ENCODE data around the gene KCNG2.

The KCNG2 gene

DNA sequence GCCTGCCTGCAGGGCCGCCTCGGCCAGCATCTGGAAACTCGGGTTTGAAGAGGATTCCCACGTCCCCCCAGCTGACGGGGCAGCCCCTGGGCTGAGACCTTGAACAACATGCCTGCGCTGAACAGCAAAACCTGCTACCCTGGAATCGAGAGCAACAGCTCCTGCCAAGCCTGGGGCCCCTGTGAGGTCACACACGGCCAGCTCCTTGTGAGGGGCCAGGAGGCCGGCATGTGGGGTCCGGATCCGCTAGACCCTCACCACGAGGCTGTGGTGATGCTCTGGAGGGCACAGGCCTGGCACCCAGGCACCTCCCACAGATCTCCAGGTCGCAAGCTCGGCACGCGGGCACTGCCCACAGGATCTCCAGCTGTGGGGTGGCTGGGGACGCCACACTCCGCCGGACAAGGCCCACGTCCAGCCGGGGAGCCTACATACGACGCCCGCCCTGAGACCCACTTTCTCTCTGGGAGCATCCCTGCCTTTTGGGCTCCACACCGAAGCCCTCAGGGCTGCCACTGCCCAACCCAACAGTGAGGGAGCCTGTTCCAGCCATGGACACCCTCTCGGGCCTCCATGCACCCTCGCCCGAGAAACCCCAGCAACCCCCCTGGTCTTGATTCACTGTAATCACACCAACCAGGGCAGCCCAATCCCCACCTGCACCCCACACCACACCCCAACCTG lies 119.6 kb downstream of the KCNG2 start:
- DNase-seq (ENCODE audit: extremely low read depth in 1 of 2, low read depth in 1 of 2): no peak

GRCh38 chr18:79917853-79918614 lies 120.3 kb downstream of the KCNG2 start:
- no peak for DNase-seq (ENCODE audit: extremely low read depth in 1 of 2, low read depth in 1 of 2)

- no peak for DNase-seq (ENCODE audit: extremely low read depth in 1 of 2, low read depth in 1 of 2)
These were observed 120.9 kb downstream of the KCNG2 start for GRCh38 chr18:79918615-79919011.

- no peak for DNase-seq (ENCODE audit: extremely low read depth in 1 of 2, low read depth in 1 of 2)
These were observed 121.4 kb downstream of the KCNG2 start for GRCh38 chr18:79919089-79919488.

DNA sequence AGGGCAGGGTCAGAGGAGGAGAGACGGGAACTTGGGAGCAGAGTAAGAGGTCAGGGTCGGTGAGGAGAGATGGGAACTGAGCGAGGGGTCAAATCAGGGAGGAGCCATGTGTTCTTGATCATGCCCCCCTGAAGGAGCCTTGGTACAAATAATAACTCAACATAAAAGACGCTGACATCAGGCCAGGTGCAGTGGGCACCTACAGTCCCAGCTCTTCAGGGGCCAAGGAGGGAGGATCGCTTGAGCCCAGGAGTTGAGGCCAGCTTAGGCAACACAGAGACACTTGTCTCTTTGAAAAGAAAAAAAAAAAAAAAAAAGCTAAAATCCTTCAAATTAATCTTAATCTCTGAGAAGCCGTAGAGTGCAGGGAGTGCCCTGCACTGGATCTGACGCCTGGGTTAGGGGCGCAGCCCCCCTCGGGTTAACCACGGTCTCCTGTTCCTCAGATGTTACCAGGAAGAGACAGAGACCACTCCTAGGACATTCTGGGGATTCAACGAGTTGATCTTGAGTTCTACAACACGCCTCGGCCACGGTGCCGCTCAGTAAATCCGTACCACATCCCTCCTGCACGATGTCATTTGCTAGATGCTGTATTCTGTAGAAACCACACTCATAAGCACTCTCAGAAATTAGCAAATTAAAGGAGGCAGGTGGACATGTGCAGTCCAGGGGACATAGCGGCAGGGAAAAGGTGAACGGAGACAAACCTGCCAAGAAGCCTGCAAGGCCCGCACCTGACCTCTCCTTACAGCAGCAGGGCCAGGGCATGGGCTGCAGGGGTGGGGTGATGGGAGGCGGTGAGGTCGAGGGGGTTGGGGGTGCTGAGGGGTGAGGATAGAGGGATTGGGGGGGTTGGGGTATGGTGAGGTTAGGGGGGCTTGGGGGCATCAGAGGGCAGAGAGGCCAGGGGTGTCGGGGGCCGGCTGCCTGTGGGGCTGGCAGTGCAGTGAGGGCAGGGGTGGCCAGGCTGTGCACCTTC lies 124.5 kb downstream of the KCNG2 start:
- no peak for DNase-seq (ENCODE audit: extremely low read depth in 1 of 2, low read depth in 1 of 2)

DNA sequence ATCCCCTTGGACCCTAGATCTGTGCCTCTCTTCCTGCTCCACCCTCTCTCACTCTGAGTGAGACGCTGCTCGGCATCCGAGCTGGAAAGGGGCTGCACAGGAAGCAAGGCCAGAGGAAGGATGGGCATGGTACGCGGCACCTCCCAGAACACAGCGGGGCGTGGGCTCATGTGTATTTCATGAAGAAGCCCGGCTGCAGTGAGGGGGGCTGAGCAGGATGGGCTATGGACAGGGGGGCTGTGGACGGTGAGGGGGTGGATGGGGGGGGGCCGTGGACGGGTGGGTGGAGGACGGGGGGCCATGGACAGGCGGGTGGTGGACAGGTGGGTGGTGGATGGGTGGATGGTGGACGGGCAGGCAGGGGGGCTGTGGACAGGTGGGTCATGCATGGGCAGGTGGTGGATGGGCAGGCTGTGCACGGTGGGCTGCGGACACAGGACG lies 125.3 kb downstream of the KCNG2 start:
- DNase-seq (ENCODE audit: extremely low read depth in 1 of 2, low read depth in 1 of 2): no peak

GRCh38 chr18:79923896-79924585 lies 126.3 kb downstream of the KCNG2 start:
- no peak for DNase-seq (ENCODE audit: extremely low read depth in 1 of 2, low read depth in 1 of 2)

DNA sequence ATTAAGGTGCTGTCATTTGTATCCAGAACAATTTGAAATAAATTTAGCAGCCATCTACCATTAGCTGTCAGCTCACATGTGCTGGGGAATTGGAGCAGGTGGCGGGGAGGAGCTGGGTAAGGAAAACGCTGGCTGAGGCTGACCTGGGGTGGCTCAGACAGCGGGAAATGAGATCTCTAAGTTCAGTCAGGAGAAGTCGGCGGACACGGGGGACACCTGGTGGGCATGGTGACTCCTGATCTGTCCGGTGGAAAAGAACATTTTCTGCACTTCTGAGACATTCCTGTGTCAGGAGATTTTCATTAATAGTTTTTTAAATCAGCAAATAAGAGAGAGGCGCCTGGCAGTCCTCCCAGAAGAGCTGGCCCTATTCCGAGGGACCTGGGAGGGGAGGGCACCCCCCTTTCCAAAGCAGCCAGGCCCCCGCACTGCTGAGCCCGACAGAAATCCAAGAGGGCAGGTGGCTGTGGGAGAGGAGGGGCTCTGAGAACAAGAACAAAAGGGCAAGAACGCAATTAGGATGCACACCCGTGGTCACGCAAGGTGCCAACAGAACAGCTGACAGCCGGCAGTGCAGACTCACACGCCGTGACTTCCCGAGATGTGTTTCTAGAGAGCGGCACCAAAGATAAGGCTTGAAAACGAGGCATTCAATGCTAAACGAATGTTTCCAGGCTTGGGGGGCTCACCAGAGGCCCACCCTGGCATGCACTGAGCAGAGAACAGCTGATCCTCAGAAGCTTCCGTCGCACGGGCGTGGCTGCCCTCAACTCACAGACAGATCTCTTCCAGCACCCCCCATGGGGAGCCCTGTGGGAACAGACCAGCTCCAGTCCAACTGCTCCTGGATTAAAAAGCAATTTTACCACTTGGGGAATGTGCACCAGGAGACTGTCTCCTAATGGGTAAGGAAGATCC lies 127.3 kb downstream of the KCNG2 start:
- DNase-seq (ENCODE audit: extremely low read depth in 1 of 2, low read depth in 1 of 2): no peak

GRCh38 chr18:79926306-79926705 lies 128.6 kb downstream of the KCNG2 start:
- no peak for DNase-seq (ENCODE audit: extremely low read depth in 1 of 2, low read depth in 1 of 2)

DNA sequence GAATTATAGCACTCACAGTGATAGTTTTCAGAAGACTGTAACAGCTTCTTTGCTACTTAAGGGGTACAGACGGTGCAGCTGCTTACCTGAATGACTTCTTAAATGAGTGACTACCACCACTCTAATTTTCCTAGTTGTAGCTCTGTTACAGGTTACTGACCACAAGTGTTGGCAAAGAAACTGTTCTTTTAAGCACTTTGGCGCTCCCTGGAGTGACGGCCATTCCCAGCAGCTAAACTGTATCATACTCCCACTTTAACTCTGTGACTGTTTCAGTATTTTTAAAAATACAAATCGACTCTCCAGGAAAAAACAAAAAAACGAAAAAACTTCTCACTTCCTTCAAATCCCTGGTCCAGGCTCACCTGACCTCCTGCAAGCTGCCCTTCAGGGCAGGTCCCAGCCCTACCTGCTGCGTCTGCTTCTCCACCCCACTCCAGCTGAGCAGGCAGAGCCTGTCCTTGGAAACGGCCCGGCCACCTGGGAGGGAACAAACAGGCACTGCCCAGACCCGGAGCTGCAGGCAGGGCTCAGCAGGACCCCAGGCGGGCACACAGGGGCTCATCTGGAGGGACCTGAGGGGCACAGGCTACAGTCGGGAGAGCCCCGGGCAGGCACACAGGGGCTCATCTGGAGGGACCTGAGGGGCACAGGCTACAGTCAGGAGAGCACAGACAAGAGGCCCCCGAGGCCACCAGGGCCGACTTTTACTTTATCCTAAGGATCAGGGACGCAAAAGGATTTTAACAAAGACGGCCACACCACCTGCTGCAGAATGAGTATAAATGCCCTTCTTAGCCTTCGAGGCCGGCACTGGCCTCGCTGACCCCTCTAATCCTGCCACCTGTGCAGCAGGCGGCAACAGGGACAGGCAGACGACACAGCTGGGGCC lies 129.2 kb downstream of the KCNG2 start:
- no peak for DNase-seq (ENCODE audit: extremely low read depth in 1 of 2, low read depth in 1 of 2)

DNA sequence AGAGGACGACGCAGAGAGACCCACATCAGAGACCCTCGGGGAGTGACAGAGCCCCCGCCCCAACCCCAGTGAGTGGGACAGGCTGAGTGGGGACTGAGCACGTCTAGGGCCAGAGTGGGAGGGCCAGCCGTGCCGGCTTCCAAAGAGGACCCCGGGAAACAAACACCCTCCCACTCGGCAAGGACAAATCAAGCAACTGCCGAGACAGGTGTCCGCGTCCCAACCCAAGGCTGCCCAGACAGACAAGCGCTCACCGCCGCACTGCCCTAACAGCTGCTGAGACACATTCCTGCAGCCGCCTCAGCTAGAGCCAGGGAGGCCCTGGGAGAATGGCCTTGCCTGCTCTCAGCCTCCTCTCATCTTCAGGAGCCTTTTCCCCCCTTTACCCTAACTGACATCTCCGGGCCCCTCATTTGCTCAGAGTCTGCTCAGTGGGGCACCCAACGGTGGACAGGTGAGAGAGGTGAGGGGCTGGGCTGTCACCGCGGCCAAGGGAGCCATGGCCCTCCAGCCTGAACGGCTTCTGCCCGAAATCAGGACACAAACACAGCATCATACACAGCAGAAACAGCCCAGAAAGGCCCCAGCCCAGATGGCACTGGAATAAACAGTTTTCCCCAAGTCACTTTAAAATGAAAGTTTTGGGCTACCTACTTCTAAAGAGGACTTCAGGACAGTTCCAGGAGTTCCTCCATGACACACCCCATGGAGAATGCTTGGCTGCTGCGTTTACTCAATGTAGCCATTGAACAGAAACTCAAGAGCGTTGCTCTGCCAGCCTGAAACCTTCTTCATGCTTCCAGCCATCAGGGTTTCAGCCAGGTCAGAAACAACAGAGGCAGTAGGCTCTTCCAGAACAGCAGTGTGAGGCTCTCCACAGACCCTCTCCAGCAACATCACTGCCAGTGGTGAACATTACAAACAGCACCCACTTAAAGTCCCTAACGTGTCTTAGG lies 130.1 kb downstream of the KCNG2 start:
- DNase-seq (ENCODE audit: extremely low read depth in 1 of 2, low read depth in 1 of 2): no peak

GRCh38 chr18:79928563-79928960 lies 130.8 kb downstream of the KCNG2 start:
- DNase-seq (ENCODE audit: extremely low read depth in 1 of 2, low read depth in 1 of 2): no peak

- no peak for DNase-seq (ENCODE audit: extremely low read depth in 1 of 2, low read depth in 1 of 2)
These were observed 132.4 kb downstream of the KCNG2 start for GRCh38 chr18:79930020-79930642.

GRCh38 chr18:79931475-79931874 lies 133.7 kb downstream of the KCNG2 start:
- DNase-seq (ENCODE audit: extremely low read depth in 1 of 2, low read depth in 1 of 2): no peak

DNA sequence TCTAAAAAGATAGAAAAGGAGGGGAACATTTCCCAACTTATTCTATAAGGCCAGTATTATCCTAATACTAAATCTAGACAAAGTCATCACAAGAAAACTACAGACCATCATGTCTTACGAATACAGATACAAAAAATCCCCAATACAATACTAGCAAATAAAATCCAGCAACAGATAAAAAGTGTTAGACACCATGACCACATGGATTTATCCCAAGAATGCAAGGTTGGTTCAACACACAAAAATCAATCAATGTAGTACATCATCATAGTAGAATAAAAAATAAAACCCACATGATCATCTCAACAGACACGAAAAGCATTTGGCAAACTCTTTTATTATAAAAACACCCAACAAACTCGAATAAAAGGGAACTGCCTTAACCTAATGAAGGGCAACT lies 135.2 kb downstream of the KCNG2 start:
- no peak for DNase-seq (ENCODE audit: extremely low read depth in 1 of 2, low read depth in 1 of 2)

- DNase-seq (ENCODE audit: extremely low read depth in 1 of 2, low read depth in 1 of 2): no peak
These were observed 136.0 kb downstream of the KCNG2 start for GRCh38 chr18:79933765-79934164.
